Measurements from ENCODE around the gene CDH4. TPM values are rescaled to one million over a fixed set of nuclear protein-coding genes. Genes with fewer than 3 reads are reported as not detected.

The CDH4 gene
- total RNA-seq, 2 experiments from 2014 or later, result not detected

- H3K9me3 ChIP-seq (ENCODE audit: low read length), result no peaks in the 10 kb centered on the region
- POLR2A ChIA-PET, result no interaction called here
- TF ChIP-seq, protein P1, sequence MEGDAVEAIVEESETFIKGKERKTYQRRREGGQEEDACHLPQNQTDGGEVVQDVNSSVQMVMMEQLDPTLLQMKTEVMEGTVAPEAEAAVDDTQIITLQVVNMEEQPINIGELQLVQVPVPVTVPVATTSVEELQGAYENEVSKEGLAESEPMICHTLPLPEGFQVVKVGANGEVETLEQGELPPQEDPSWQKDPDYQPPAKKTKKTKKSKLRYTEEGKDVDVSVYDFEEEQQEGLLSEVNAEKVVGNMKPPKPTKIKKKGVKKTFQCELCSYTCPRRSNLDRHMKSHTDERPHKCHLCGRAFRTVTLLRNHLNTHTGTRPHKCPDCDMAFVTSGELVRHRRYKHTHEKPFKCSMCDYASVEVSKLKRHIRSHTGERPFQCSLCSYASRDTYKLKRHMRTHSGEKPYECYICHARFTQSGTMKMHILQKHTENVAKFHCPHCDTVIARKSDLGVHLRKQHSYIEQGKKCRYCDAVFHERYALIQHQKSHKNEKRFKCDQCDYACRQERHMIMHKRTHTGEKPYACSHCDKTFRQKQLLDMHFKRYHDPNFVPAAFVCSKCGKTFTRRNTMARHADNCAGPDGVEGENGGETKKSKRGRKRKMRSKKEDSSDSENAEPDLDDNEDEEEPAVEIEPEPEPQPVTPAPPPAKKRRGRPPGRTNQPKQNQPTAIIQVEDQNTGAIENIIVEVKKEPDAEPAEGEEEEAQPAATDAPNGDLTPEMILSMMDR (conservative IDR thresholded peaks at IDR 0.05; ENCODE audit: low read length), result no peak
- TF ChIP-seq EZH2phosphoT487 (IDR thresholded peaks at IDR 0.05; ENCODE audit: borderline replicate concordance, low read depth, low read length), result no peak
- intact Hi-C loops (cut with micrococcal nuclease; ENCODE audit: unreplicated experiment), result no loop called here
- no peak for DNase-seq (ENCODE audit: low spot score)
- no peak overlapping the region for H3K4me3 ChIP-seq (ENCODE audit: low read depth, low read length, poor library complexity, severe bottlenecking)
- BruUV-seq (replicated peaks), result no TSS peak
- no peak overlapping the region for H3K4me2 ChIP-seq (ENCODE audit: low read length)
- no peaks in the 10 kb centered on the region for H3K36me3 ChIP-seq (ENCODE audit: insufficient read depth, low read length)
- H3K4me1 ChIP-seq (ENCODE audit: insufficient read depth, low read length, poor library complexity, severe bottlenecking), result no peaks in the 10 kb centered on the region
- H3K9me2 ChIP-seq (ENCODE audit: insufficient read depth, low read length), result no peaks in the 10 kb centered on the region
- H4K20me1 ChIP-seq (ENCODE audit: insufficient read depth, low read length), result no peaks in the 10 kb centered on the region
- H3K27ac ChIP-seq (ENCODE audit: low read depth, low read length, poor library complexity, severe bottlenecking), result no peak overlapping the region
- H2AFZ ChIP-seq (ENCODE audit: low read length), result no peak overlapping the region
- CTCF ChIA-PET (ENCODE audit: unreplicated experiment), result no interaction called here
- H3K79me2 ChIP-seq (ENCODE audit: insufficient read depth, low read depth, low read length), result no peaks in the 10 kb centered on the region
Observed at GRCh38 chr20:61306937-61307475, 54.9 kb downstream of the CDH4 start.

DNA sequence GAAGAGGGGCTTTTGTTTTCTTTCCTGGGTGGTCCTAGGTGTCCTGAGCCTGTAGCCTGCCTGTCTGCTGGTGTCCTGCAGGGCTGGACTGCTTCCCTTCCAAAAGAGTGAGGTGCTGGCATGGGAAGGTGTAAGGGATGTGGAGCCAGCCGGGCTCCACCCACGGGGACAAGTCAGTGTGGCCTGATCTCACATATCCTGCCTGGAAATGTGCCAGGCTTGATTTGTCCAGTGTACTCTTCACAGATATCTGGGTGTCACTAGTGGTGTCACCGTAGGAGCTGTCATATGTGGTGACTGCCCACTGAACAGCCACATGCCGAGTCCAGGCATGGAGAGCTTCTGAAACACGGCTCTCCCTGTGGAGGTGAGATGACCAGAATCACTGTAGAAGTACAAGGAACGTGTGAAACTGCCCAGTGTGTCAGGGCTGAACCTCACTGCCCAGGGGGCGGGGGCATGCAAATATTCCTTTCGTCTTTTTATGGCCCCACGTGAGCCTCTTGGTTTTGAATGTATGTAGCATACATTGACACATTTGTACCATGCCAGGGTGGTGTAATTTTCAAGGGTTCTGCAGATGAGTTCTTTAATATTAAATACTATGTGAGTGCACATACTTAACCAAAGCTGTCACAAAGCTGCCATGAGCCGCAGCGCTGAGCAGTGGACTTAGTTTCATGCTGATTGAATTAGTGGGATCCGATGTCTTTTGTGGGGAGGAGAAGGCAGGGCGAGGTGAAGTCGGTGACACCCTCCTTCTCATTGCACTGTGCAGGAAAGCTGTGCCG, 55.8 kb downstream of the CDH4 start:
- Histone ChIP-seq H3K27ac (ENCODE audit: low read depth, low read length, poor library complexity, severe bottlenecking) (no peak overlapping the region), H3K9me2 (ENCODE audit: insufficient read depth, low read length) (no peaks in the 10 kb centered on the region), H3K9me3 (ENCODE audit: low read length) (no peaks in the 10 kb centered on the region), H4K20me1 (ENCODE audit: insufficient read depth, low read length) (no peaks in the 10 kb centered on the region), H3K79me2 (ENCODE audit: insufficient read depth, low read depth, low read length) (no peaks in the 10 kb centered on the region), H3K4me1 (ENCODE audit: insufficient read depth, low read length, poor library complexity, severe bottlenecking) (no peaks in the 10 kb centered on the region), H3K4me2 (ENCODE audit: low read length) (no peak overlapping the region), H2AFZ (ENCODE audit: low read length) (no peak overlapping the region), H3K36me3 (ENCODE audit: insufficient read depth, low read length) (no peaks in the 10 kb centered on the region), H3K4me3 (ENCODE audit: low read depth, low read length, poor library complexity, severe bottlenecking) (no peak overlapping the region)
- ChIA-PET CTCF (ENCODE audit: unreplicated experiment) (no interaction called here), POLR2A (no interaction called here)
- no peak for DNase-seq (ENCODE audit: low spot score)
- BruUV-seq (replicated peaks), result no TSS peak
- TF ChIP-seq, protein P1 (conservative IDR thresholded peaks at IDR 0.05; ENCODE audit: low read length), result no peak
- TF ChIP-seq EZH2phosphoT487 (IDR thresholded peaks at IDR 0.05; ENCODE audit: borderline replicate concordance, low read depth, low read length), result no peak
- intact Hi-C loops (cut with micrococcal nuclease; ENCODE audit: unreplicated experiment), result no loop called here

GRCh38 chr20:61308477-61308774, 56.4 kb downstream of the CDH4 start:
- Histone ChIP-seq H3K4me1 (ENCODE audit: insufficient read depth, low read length, poor library complexity, severe bottlenecking) (no peaks in the 10 kb centered on the region), H3K36me3 (ENCODE audit: insufficient read depth, low read length) (no peaks in the 10 kb centered on the region), H2AFZ (ENCODE audit: low read length) (no peak overlapping the region), H3K27ac (ENCODE audit: low read depth, low read length, poor library complexity, severe bottlenecking) (no peak overlapping the region), H3K9me3 (ENCODE audit: low read length) (no peaks in the 10 kb centered on the region), H4K20me1 (ENCODE audit: insufficient read depth, low read length) (no peaks in the 10 kb centered on the region), H3K9me2 (ENCODE audit: insufficient read depth, low read length) (no peaks in the 10 kb centered on the region), H3K4me2 (ENCODE audit: low read length) (no peak overlapping the region), H3K79me2 (ENCODE audit: insufficient read depth, low read depth, low read length) (no peaks in the 10 kb centered on the region), H3K4me3 (ENCODE audit: low read depth, low read length, poor library complexity, severe bottlenecking) (no peak overlapping the region)
- no peak for TF ChIP-seq EZH2phosphoT487 (IDR thresholded peaks at IDR 0.05; ENCODE audit: borderline replicate concordance, low read depth, low read length)
- TF ChIP-seq, protein P1 (conservative IDR thresholded peaks at IDR 0.05; ENCODE audit: low read length), result no peak
- POLR2A ChIA-PET, result no interaction called here
- BruUV-seq (replicated peaks), result no TSS peak
- no peak for DNase-seq (ENCODE audit: low spot score)
- CTCF ChIA-PET (ENCODE audit: unreplicated experiment), result no interaction called here
- intact Hi-C loops (cut with micrococcal nuclease; ENCODE audit: unreplicated experiment), result no loop called here

All from OCI-LY7 (cell line).